Stimulated activated CD8-positive, alpha-beta memory T cell treated with anti-CD3 and anti-CD28 coated beads, Interleukin-15, amount 100 ng/mL, for 24 hours (primary cell): ENCODE data around the gene CTAGE6.
"Not testable (repeated sequence)": the region's sequence is repeated elsewhere in the genome, so short reads cannot be mapped to it uniquely, and the experiment has no call there.

Experiments used
- DNase-seq: peaks from one replicate; pipeline ENCODE4 v3.0.0-alpha.2; 2020; ENCODE audit warnings: low read depth

CTAGE6 gene

GRCh38 chr7:143715543-143716193 is 41.8 kb downstream of the CTAGE6 start:
- DNase-seq = not testable (repeated sequence)

GRCh38 chr7:143714581-143715454 is 42.7 kb downstream of the CTAGE6 start:
- not testable (repeated sequence) for DNase-seq

- DNase-seq = not testable (repeated sequence)
These were observed 45.1 kb downstream of the CTAGE6 start for GRCh38 chr7:143712381-143712780.

DNA sequence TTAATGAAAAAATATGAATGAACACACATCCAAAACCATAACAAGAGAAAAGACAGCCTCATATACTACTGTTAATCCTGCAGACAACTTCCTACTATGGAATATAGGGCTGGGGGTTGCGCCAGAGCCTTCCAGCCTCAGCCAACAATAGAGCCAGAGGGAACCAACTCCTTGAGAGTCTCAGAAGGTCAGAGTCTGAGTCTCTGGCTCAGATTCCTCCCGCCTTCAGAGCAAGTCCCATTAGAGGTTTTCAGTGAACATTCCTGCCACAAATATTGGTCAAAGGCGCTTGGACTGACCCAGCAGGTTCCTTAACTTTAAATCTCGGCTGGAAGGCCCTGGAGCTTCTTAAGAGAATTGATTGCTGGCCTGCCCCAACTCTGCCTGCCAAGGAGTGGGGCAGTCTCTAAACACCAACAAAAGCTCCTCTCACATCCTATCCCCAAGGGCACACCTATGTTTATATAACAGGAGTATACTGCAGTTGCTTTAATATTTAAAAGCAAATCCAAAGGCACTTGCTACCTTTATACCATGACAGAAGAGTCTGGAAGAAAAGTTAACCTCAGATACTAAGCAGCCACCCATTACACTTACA is 45.7 kb downstream of the CTAGE6 start:
- not testable (repeated sequence) for DNase-seq

DNA sequence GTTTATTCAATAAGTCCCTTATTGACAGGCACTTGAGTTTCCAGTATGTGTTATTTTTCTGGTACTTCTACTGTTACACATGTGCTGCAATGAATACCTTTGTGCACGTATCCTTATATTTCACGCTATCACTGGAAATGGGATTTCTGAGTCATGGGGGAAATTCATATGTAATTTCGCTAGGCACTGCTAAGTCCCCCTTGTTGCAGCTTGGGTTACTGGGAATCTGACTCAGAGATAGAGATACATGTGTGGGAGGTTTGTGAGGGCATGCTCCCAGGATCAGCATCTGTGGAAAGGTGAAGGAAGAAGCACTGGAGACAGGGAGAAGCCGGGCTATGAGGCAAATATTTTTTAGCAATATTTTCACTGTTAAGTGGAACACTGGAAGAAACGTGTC is 47.6 kb downstream of the CTAGE6 start:
- DNase-seq = not testable (repeated sequence)
